GM18511 (cell line): ENCODE results near the gene AMOTL2.

ENCODE experiments used
- ATAC-seq: cut with Tn5 transposase; IDR thresholded peaks from one replicate; pipeline ENCODE4 v1.9.1; 2021; ENCODE audit warnings: mild to moderate bottlenecking, moderate library complexity; ENCODE audit not compliant: unreplicated experiment

AMOTL2 gene

DNA sequence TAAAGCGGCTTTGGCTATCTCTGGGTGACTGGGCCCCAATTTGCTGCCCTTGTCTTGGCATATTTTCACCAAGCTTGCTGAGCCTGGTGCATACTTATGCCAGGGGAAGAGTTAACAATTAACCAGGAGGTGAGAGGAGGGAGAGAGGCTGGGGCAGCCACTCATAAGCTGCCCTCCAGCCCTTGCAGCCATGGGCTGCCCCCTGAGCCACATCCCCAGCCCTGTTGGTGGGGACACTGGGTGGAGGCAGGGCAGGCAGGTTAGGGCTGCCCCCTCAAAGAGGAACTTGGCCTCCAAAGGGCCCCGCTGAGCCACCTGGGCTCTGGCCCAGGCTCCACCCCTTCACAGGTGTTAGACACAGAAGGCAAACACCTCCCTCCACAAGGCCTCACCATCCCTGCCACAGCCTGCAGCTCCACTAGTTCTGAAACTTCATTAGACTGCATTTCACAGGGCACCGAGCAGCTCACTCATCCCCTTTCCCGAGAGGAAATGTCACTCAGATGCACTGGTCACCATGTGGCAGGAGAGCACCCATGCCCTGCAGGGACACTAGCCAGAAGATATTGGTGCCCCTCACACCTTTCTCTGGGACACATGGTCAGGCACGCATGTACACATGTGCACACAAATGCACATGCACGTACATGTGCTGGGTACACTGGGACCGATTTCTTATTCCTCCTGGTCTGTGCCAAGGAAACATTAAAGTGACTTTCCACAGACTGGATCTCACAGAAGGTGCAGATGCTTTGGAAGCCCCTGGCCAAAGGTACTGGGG is 20.2 kb downstream of the AMOTL2 start:
- ATAC-seq, result no peak

GRCh38 chr3:134353171-134353825 is 20.9 kb downstream of the AMOTL2 start:
- no peak for ATAC-seq

DNA sequence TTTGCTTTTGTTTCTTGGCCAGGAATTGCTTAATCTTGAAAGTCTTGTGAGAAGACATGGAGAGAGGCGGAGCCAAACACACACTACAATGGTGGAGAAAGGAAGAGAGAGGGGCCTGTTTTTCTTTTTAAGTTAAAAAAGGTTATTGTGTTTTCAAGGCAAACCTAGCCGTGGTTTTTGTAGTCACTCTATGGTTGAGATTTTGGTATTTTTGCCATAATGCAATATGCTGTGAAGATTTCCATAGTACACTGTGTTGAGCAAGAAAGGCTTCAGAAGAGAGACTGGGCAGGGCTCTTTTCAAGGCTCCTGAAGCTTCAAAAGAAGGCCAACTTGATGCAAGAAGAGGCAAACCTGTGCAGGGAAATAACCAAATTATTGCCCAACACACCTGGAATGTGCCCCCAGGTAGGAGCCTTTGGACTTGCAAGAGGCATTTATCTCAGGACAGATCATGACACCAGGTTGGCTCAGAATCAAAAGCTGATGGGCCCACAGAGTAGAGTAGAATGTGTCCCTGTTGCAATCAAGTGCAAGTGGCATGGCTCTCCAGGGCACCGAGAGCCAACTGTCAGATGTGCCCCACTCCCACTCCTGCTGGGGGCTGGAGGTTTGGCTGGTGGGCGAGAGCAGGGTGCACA is 22.1 kb downstream of the AMOTL2 start:
- no peak for ATAC-seq

DNA sequence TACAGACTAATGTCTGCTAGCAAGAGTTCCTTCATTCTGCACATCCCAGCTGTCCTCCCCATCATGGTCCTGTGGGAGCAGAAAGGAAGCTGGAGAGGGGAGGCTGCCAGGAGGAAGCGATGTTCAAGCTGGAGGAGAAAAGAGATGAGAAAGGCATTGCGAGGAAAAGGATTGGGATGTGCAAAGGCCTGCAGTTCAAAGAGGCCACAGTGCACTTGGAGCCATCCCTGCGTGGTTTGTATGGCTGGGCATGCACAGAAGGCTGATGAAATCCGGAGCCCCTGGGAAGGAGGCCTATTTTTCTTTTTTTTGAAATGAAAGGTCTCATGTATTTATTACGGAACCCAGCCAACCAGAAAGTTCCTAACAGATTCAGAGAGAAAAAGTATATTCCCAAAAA is 22.8 kb downstream of the AMOTL2 start:
- no peak for ATAC-seq

GRCh38 chr3:134350861-134351311 is 23.4 kb downstream of the AMOTL2 start:
- no peak for ATAC-seq

- ATAC-seq, result no peak
Measured at GRCh38 chr3:134350266-134350665, 24.0 kb downstream of the AMOTL2 start.

GRCh38 chr3:134348524-134348923 is 25.7 kb downstream of the AMOTL2 start:
- no peak for ATAC-seq

DNA sequence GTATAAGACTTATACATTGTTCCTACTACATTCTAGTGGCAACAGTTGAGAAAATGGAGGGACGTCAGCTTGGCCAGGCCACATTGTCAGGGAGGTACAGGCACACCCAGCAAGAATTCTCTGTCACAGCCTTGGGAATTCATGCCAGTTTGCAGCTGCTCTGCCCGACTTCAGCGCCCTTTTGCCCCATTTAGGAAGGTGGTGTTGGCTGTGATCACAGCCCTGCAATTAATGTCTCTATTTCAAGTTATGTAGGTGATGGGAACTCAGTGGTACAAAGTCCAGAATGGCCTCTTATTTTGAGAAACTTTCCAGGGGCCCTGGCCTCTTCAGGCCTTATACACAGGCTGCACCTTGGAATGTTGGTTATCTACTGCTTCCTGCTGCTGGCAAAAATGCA is 26.7 kb downstream of the AMOTL2 start:
- no peak for ATAC-seq

DNA sequence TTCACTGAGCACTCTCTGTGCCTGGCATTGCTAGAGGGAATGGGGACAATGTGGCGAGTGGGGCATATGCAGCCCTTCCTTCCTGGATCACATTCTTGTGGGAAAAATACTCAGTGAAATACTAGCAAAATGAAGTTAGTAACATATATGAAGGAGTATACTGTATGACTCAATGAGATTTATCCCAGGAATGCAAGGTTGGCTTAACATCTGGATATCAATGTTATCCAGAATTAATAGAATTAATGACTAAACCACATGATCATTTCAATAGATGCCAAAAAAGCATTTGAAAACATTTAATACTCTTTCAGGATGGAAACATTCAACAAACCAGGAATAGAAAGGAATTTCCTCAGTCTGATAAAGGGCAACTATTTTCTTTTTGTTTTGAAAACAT is 27.5 kb downstream of the AMOTL2 start:
- ATAC-seq, result no peak

- no peak for ATAC-seq
Measured at GRCh38 chr3:134345202-134345601, 29.0 kb downstream of the AMOTL2 start.

DNA sequence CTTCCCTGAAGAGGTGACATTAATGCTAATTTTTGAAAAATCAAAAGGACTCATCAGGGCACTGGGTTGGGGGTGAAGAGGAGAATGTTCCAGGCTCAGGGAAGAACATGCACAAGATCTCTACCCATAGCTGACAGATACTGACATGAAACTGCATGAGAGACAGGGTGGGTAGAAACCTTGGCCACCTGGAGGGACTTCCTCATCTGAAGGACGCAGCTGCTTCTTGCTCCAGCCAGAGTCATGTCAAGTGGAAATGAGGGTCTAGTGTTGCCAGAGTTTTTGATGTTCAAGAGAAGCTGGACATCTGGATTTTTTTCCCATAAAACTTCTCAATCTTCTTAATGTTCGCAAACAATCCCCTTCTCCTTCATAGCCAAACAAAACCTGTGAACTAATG is 29.7 kb downstream of the AMOTL2 start:
- no peak for ATAC-seq

DNA sequence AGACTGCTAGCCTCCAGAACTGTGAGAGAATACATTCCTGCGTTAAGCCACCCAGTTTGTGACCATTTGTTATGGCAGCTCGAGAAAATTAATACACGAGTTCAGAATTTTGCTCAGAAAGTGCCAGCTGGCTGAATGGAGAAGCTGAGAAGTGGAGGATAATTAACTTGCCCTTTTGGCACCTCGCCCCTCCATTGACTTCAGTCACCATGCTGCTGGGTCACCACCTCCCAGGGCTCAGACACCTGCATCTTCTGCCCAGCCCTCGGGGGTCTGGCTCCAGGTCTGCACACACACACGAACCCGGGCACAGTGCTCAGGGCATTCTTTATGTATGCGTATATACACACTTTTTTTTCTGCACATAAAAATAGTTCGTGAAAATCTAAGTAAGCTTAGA is 32.0 kb downstream of the AMOTL2 start:
- no peak for ATAC-seq

GRCh38 chr3:134341389-134341788 is 32.9 kb downstream of the AMOTL2 start:
- no peak for ATAC-seq

DNA sequence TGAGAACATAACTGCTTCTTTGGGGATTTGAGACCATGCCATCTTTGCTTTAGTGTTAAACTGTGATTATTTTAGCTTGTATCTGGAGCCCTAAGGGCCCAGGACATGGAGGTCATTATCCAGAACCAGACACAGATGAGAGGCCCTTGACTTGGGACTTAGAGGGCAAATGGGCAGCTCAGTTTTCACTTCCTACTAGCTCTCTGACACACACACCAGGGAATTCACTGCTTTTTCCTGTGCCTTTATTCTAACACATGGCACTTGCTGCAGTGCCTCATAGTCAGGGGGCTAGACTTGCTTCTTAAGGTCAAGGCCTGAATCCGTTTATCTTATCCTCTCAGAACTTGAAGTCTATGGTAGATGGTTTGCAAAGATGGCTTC is 33.3 kb downstream of the AMOTL2 start:
- no peak for ATAC-seq

- ATAC-seq, result no peak
Measured at GRCh38 chr3:134340362-134340981, 33.8 kb downstream of the AMOTL2 start.

DNA sequence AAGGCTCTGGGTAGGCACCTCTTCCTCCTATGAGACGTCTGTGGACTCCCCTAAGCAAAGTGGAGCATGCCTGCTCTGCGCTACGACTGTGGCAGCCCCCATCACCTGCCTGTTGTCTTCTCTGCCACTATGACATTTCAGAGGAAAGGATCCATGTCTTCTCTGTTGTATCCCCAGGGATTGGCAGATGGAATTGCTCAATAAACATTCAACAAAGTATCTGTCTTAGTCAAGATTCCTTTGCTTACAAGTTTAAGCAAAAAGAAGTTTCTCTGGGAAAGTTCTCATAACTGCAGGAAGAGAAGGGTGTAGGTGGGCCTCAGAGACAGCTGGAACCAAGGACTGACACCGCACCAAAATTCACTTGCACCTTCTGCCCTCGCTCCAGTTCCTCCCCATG is 34.3 kb downstream of the AMOTL2 start:
- ATAC-seq, result no peak

- no peak for ATAC-seq
Measured at GRCh38 chr3:134339331-134339730, 34.9 kb downstream of the AMOTL2 start.

- no peak for ATAC-seq
Measured at GRCh38 chr3:134338516-134339261, 35.6 kb downstream of the AMOTL2 start.

- ATAC-seq, result no peak
Measured at GRCh38 chr3:134338201-134338512, 36.1 kb downstream of the AMOTL2 start.

GRCh38 chr3:134337511-134338200 is 36.6 kb downstream of the AMOTL2 start:
- ATAC-seq, result no peak
